Ovary (tissue), 9 donors: ENCODE results near the gene HTRA3. TPM values are rescaled to one million over a fixed set of nuclear protein-coding genes. Genes with fewer than 3 reads are reported as not detected.

Experiments used
- DNase-seq, 5 donors: peaks; one replicate each; pipeline ENCODE4 v3.0.0-alpha.2; 2019 to 2020
- H3K27ac ChIP-seq, 2 donors: fragments of 200-600 bp; one replicate each; pipeline versions ENCODE4 v1.5.1 to v1.8.0; 2019 to 2022
- H3K27me3 ChIP-seq: fragments of 200-600 bp; one replicate; pipeline ENCODE4 v1.8.0; 2022
- H3K36me3 ChIP-seq: fragments of 200-600 bp; sonication (generic); one replicate; pipeline ENCODE4 v1.5.1; 2019
- H3K4me1 ChIP-seq: one replicate; pipeline ENCODE4 v1.8.1; 2013; ENCODE audit warnings: mild to moderate bottlenecking, moderate library complexity; ENCODE audit not compliant: insufficient read depth
- H3K4me3 ChIP-seq: fragments of 200-600 bp; sonication (generic); one replicate; pipeline ENCODE4 v1.5.1; 2017
- H3K9me3 ChIP-seq, 2 donors: fragments of 200-600 bp in 1 of 2; sonication (generic) in 1 of 2; one replicate each; pipeline versions ENCODE4 v1.5.1 to v1.8.1; 2013 to 2019; ENCODE audit warnings: mild to moderate bottlenecking in 1 of 2, moderate library complexity in 1 of 2
- CTCF ChIP-seq, 3 donors: fragments of 450-650 bp in 2 of 3; fragments of 200-600 bp in 1 of 3; IDR thresholded peaks; one replicate each; pipeline versions ENCODE4 v1.5.1 to v1.8.0; 2016 to 2022; ENCODE audit warnings: antibody characterized with exemption in 3 of 3, mild to moderate bottlenecking in 1 of 3
- EP300 ChIP-seq: sonication (generic); formaldehyde crosslinking; IDR thresholded peaks from one replicate; pipeline ENCODE4 v1.6.1; 2017; ENCODE audit warnings: antibody characterized with exemption
- POLR2A ChIP-seq: fragments of 450-650 bp; IDR thresholded peaks from one replicate; pipeline ENCODE4 v1.6.1; 2017; ENCODE audit warnings: antibody characterized with exemption, mild to moderate bottlenecking, moderate library complexity
- WGBS, 3 donors: extraction: QIAGEN DNeasy Blood & Tissue Kit in 1 of 3; methylation state at CpG; one replicate each; pipeline versions ENCODE4 v1.1.5 to v1.1.7; 2013 to 2017; 5-methylcytosine and 5-hydroxymethylcytosine counted together
- intact Hi-C, 4 donors: fragments of 100-400 bp; cut with DNase I; formaldehyde crosslinking; loops; one replicate each; pipeline versions ENCODE4 v1.11.0 to v1.15.1; 2022 to 2023
- polyA plus RNA-seq, 2 donors: library from polyadenylated mRNA; stranded (reverse); fragments of 200-250 nt in 1 of 2; fragments of 350-450 nt in 1 of 2; fragmentation: Illumina TruSeq in 1 of 2; extraction: RNeasy Lipid Tissue Mini Kit (QIAGEN cat#74804) in 1 of 2; gene quantifications; one replicate each; pipeline ENCODE4 v1.2.3, GENCODE V29; 2013 to 2014
- total RNA-seq, 7 donors: library from RNA; depleted of rRNA in 2 of 7; stranded (reverse); fragments of >200 nt in 2 of 7; fragmentation: NEBNext Ultra II Directional in 3 of 7; extraction: Animal tissue kit (Norgen Biotek cat#: 25700) in 3 of 7; gene quantifications; one replicate each; pipeline versions ENCODE4 v1.1.0 to v1.2.4, GENCODE V29; 2016 to 2023
- donor health status: DM: no; HTN: no; CAD: no; lungs with moderate emphysema.
- donor health status: DM: no; HTN: no; CAD: no.
- donor health status: Bipolar disorder and iron deficiency.
- donor health status: DM: yes; HTN: yes; CAD: no.
- donor health status: DM: no; HTN: no; CAD: no.
- donor health status: DM: yes; HTN: yes; CAD: no.

The HTRA3 gene
- total and polyA plus RNA-seq, 9 donors = 36.2 to 163 (median 64.7) TPM

- peak in 1 of 5 donors; percentile 45 for DNase-seq
Measured at GRCh38 chr4:8349664-8350236, 80.2 kb downstream of the HTRA3 start.

GRCh38 chr4:8350352-8350751 lies 80.8 kb downstream of the HTRA3 start:
- intact Hi-C loops = loop anchor here in 1 of 4 donors (10.0 kb wide), 1 partner anchor 46 kb away; no protein-coding TSS in a partner anchor
- peaks cover 36% of the 10 kb centered on the region for H3K4me1 ChIP-seq
- no peaks in the 10 kb centered on the region for H3K9me3 ChIP-seq
- no peaks in the 10 kb centered on the region for H3K27me3 ChIP-seq
- peak overlapping the region in 1 of 2 donors; percentile 79 for H3K27ac ChIP-seq
- WGBS, 3 donors = 91 to 94% (median 92%) methylated on average over 13 of the region's 13 CpGs
- no peaks in the 10 kb centered on the region for H3K36me3 ChIP-seq
- TF ChIP-seq CTCF (IDR thresholded peaks at IDR 0.05) (no peak), EP300 (no peak), POLR2A (no peak)
- peak in 1 of 5 donors; percentile 41 for DNase-seq
- no peak overlapping the region for H3K4me3 ChIP-seq

More at GRCh38 chr4:8349664-8350236, 80.2 kb downstream of the HTRA3 start:
- peaks cover 35% of the 10 kb centered on the region for H3K4me1 ChIP-seq
- no peaks in the 10 kb centered on the region for H3K36me3 ChIP-seq
- 58 to 66% (median 62%) methylated on average over 7 of the region's 7 CpGs for WGBS, 3 donors
- TF ChIP-seq EP300 = no peak
- TF ChIP-seq POLR2A = no peak
- no peak for TF ChIP-seq CTCF (IDR thresholded peaks at IDR 0.05)
- no peaks in the 10 kb centered on the region for H3K27me3 ChIP-seq
- H3K4me3 ChIP-seq = no peak overlapping the region
- H3K9me3 ChIP-seq = no peaks in the 10 kb centered on the region
- intact Hi-C loops = loop anchor here in 2 of 4 donors (10.0 kb wide), 2 partner anchors 45 to 75 kb away; no protein-coding TSS in a partner anchor
- H3K27ac ChIP-seq = peak overlapping the region in 1 of 2 donors; percentile 79

- peaks cover 39% of the 10 kb centered on the region for H3K4me1 ChIP-seq
- TF ChIP-seq CTCF (IDR thresholded peaks at IDR 0.05) (no peak), EP300 (no peak), POLR2A (no peak)
- no peaks in the 10 kb centered on the region for H3K36me3 ChIP-seq
- peak in 2 of 5 donors; percentile 36 to 53 for DNase-seq
- no peak overlapping the region for H3K4me3 ChIP-seq
- WGBS, 3 donors = 75 to 89% (median 81%) methylated on average over 19 of the region's 19 CpGs
- H3K27ac ChIP-seq = peak overlapping the region; percentile 65 to 79
- H3K9me3 ChIP-seq = no peaks in the 10 kb centered on the region
- no peaks in the 10 kb centered on the region for H3K27me3 ChIP-seq
- intact Hi-C loops = loop anchor here in 1 of 4 donors (10.0 kb wide), 1 partner anchor 46 kb away; no protein-coding TSS in a partner anchor
Measured at GRCh38 chr4:8350841-8351461, 81.4 kb downstream of the HTRA3 start.

GRCh38 chr4:8351931-8352367 lies 82.4 kb downstream of the HTRA3 start:
- peak overlapping the region; percentile 37 to 79 for H3K27ac ChIP-seq
- peak; percentile 63 to 84 (median 73) for DNase-seq

More at GRCh38 chr4:8351931-8352367, 82.4 kb downstream of the HTRA3 start:
- H3K4me3 ChIP-seq = no peak overlapping the region
- intact Hi-C loops = loop anchor here in 1 of 4 donors (10.0 kb wide), 1 partner anchor 47 kb away; no protein-coding TSS in a partner anchor
- TF ChIP-seq CTCF (IDR thresholded peaks at IDR 0.05) (no peak), EP300 (no peak), POLR2A (no peak)
- H3K4me1 ChIP-seq = peaks cover 34% of the 10 kb centered on the region
- 8 to 12% (median 12%) methylated on average over 8 of the region's 8 CpGs for WGBS, 3 donors
- H3K36me3 ChIP-seq = no peaks in the 10 kb centered on the region
- H3K27me3 ChIP-seq = no peaks in the 10 kb centered on the region
- H3K9me3 ChIP-seq = no peaks in the 10 kb centered on the region
